ENCODE data around the gene SLC12A7.

DNA sequence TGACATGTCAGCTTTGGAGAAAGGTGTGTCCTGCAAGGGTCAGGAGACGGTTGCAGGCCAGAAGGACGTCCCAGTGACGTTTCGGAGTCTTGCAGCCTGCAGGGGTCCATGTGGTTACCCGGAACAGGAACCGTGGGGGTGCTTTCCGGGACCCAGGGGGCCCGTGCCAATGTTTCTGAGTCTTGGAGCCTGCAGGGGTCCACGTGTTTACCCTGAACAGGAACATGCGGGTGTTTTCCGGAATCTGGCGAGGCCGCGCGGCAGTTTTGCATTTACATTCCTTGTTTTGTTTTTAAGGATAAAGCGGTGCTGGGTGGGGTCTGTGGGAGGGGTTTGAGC, 72.7 kb downstream of the SLC12A7 start:
- TF ChIP-seq, protein P1, sequence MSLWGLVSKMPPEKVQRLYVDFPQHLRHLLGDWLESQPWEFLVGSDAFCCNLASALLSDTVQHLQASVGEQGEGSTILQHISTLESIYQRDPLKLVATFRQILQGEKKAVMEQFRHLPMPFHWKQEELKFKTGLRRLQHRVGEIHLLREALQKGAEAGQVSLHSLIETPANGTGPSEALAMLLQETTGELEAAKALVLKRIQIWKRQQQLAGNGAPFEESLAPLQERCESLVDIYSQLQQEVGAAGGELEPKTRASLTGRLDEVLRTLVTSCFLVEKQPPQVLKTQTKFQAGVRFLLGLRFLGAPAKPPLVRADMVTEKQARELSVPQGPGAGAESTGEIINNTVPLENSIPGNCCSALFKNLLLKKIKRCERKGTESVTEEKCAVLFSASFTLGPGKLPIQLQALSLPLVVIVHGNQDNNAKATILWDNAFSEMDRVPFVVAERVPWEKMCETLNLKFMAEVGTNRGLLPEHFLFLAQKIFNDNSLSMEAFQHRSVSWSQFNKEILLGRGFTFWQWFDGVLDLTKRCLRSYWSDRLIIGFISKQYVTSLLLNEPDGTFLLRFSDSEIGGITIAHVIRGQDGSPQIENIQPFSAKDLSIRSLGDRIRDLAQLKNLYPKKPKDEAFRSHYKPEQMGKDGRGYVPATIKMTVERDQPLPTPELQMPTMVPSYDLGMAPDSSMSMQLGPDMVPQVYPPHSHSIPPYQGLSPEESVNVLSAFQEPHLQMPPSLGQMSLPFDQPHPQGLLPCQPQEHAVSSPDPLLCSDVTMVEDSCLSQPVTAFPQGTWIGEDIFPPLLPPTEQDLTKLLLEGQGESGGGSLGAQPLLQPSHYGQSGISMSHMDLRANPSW (CRISPR knock-in tag; conservative IDR thresholded peaks at IDR 0.05; ENCODE audit: low read depth), result no peak
- no peak for TF ChIP-seq FOXJ3 (CRISPR knock-in tag; IDR thresholded peaks at IDR 0.05; ENCODE audit: borderline replicate concordance)
